Measurements from ENCODE around the gene TSHZ3. TPM values are rescaled to one million over a fixed set of nuclear protein-coding genes. Genes with fewer than 3 reads are reported as not detected.

Gene TSHZ3
- total RNA-seq, 1 experiment from 2014 or later: not detected

DNA sequence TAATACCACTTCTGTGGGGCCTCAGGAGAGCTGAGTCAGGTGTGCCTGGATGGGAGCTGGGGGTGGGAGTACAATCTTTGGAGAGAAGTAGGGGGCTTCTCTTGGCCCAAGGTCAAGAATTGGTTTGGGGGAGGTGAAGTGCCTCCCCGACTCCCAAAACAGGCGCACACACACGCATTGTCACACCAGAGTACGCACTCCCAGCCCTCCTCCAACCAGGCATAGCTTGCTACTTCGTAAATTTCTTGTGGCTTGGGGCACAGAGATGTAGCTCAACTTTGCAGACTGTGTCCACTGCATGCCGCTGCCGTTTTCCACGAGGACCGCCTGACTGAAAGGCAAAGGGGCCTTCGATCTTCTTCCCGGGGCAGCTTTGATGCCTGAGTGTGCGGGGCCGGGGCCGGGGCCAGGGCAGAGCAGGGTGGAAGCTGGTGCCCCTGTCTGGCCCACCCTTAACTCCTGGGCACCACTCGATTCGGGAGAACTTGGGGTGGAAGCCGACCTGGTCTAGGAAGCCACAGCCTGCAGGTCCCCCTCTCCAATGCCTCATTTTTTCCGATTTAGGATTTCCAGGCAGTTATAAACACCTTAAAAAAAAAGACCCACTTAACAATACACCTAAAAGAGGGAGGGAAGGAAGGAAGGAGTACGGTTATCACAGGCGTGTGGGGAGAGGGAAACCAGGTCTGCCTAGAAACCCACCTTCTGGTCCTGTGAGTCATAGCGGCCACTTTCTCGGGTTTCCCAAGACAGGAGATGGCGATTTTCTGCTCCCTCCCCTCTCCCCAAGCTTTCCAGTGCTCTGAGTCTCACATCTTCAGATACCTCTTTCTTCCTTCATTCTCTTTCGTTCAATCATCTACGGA, 5.8 kb upstream of the TSHZ3 start:
- Mint-ChIP-seq H3K27me3 (ENCODE audit: insufficient read depth, unreplicated experiment) (no peaks in the 10 kb centered on the region), H3K36me3 (ENCODE audit: insufficient read depth, unreplicated experiment) (peaks cover 6% of the 10 kb centered on the region), H3K9me3 (ENCODE audit: unreplicated experiment) (peaks cover 23% of the 10 kb centered on the region), H3K4me3 (ENCODE audit: unreplicated experiment) (no peak overlapping the region), H3K4me1 (ENCODE audit: insufficient read depth, unreplicated experiment) (no peaks in the 10 kb centered on the region), H3K27ac (ENCODE audit: low read depth, unreplicated experiment) (no peak overlapping the region)
- no peak for DNase-seq (ENCODE audit: unreplicated experiment)
- intact Hi-C loops (cut with micrococcal nuclease): no loop called here
- BruUV-seq (replicated peaks): no TSS peak
- TF ChIP-seq, protein P1, sequence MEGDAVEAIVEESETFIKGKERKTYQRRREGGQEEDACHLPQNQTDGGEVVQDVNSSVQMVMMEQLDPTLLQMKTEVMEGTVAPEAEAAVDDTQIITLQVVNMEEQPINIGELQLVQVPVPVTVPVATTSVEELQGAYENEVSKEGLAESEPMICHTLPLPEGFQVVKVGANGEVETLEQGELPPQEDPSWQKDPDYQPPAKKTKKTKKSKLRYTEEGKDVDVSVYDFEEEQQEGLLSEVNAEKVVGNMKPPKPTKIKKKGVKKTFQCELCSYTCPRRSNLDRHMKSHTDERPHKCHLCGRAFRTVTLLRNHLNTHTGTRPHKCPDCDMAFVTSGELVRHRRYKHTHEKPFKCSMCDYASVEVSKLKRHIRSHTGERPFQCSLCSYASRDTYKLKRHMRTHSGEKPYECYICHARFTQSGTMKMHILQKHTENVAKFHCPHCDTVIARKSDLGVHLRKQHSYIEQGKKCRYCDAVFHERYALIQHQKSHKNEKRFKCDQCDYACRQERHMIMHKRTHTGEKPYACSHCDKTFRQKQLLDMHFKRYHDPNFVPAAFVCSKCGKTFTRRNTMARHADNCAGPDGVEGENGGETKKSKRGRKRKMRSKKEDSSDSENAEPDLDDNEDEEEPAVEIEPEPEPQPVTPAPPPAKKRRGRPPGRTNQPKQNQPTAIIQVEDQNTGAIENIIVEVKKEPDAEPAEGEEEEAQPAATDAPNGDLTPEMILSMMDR (IDR thresholded peaks at IDR 0.05; ENCODE audit: unreplicated experiment): no peak
- CTCF ChIA-PET: no interaction called here
- POLR2A ChIA-PET: no interaction called here

DNA sequence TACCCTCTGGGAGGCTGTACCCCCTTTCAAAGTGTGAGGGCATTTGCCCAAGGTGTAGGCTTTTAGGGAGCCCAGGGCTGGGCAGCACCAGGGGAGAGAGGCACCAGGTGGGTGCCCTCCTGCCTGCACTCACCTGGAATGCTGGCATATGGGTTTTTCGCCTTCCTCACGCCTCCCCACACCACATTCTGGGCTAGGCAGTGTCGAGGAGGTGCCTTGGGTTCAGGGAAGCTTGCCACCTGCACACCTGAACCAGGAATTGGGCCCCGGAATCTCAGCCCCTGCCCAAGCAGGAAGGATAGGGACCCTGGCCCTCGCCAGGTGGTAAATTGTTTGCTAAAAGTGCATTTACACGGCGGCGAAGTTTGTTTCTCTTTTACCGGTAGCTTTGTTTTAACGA, 5.1 kb upstream of the TSHZ3 start:
- no peak for DNase-seq (ENCODE audit: unreplicated experiment)
- H3K9me3 Mint-ChIP-seq (ENCODE audit: unreplicated experiment): peaks cover 23% of the 10 kb centered on the region
- POLR2A ChIA-PET: no interaction called here
- BruUV-seq (replicated peaks): no TSS peak
- H3K36me3 Mint-ChIP-seq (ENCODE audit: insufficient read depth, unreplicated experiment): peaks cover 6% of the 10 kb centered on the region
- no peaks in the 10 kb centered on the region for H3K27me3 Mint-ChIP-seq (ENCODE audit: insufficient read depth, unreplicated experiment)
- intact Hi-C loops (cut with micrococcal nuclease): no loop called here
- CTCF ChIA-PET: no interaction called here
- TF ChIP-seq, protein P1 (IDR thresholded peaks at IDR 0.05; ENCODE audit: unreplicated experiment): no peak
- H3K4me1 Mint-ChIP-seq (ENCODE audit: insufficient read depth, unreplicated experiment): no peaks in the 10 kb centered on the region
- no peak overlapping the region for H3K27ac Mint-ChIP-seq (ENCODE audit: low read depth, unreplicated experiment)
- no peak overlapping the region for H3K4me3 Mint-ChIP-seq (ENCODE audit: unreplicated experiment)

DNA sequence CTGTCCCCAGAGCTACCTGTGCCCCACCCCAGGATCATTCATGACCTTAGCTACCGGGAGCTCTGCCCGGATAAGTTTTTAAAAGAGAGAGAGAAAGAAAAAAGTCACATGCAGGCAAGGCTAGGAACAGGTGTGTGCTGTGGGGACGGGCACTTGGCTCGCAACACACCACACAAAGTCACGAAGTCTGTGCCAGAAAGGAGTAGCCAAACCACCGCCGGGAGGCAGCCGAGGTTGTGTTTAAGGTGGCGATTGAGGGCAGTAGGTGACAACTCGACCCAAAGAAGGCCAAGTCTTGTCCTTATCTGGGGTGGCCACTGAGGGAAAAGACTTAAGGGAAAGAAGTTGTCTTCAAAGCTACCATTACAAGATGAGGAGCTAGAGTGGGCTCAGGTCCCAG, 4.6 kb upstream of the TSHZ3 start:
- Mint-ChIP-seq H3K36me3 (ENCODE audit: insufficient read depth, unreplicated experiment) (peaks cover 6% of the 10 kb centered on the region), H3K27ac (ENCODE audit: low read depth, unreplicated experiment) (no peak overlapping the region), H3K9me3 (ENCODE audit: unreplicated experiment) (peaks cover 23% of the 10 kb centered on the region), H3K4me1 (ENCODE audit: insufficient read depth, unreplicated experiment) (no peaks in the 10 kb centered on the region), H3K4me3 (ENCODE audit: unreplicated experiment) (no peak overlapping the region), H3K27me3 (ENCODE audit: insufficient read depth, unreplicated experiment) (no peaks in the 10 kb centered on the region)
- TF ChIP-seq, protein P1 (IDR thresholded peaks at IDR 0.05; ENCODE audit: unreplicated experiment): no peak
- no TSS peak for BruUV-seq (replicated peaks)
- intact Hi-C loops (cut with micrococcal nuclease): no loop called here
- ChIA-PET CTCF (no interaction called here), POLR2A (no interaction called here)
- DNase-seq (ENCODE audit: unreplicated experiment): no peak

DNA sequence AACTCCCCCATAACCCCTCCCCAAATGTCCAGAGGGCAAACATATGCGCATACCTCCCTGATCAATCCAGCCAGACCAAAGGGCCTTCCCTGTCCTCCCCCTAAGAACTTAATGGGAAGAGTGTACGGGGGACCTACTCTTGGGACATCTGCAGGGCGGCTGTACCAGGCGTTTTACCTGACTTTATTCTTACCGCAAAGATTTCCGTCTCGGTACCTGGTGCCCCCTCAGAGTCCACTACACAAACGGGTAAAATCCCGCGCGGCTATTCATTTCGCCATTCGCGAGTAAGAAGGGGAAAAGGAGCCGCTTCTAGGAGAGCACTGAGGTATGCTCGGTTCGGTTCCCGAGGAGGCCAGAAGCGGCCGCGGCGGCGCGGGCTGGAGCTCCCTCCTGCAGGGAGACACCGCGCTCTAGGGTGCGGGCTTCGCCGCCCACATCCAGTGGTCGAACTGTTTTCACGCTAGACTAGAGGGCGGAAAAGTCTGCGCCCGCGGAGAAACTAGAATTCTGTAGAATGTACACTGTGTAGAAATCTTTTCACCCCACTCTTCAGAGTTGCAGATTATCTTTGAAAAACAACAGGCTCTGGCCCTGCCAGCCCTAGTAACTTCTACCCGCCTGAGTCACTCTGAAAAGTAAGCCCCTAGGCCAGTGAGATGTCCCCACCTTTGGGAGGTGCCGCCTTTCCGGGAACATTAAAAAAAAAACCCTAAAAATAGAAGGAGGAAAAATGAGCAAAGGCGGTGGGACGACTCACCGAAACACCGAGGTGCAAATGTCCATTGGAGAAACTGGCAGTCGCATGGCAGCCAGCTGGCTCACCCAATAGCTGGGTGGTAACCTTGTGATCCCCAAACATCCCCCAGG, 3.8 kb upstream of the TSHZ3 start:
- ChIA-PET POLR2A (no interaction called here), CTCF (no interaction called here)
- Mint-ChIP-seq H3K27me3 (ENCODE audit: insufficient read depth, unreplicated experiment) (no peaks in the 10 kb centered on the region), H3K27ac (ENCODE audit: low read depth, unreplicated experiment) (no peak overlapping the region), H3K9me3 (ENCODE audit: unreplicated experiment) (peaks cover 23% of the 10 kb centered on the region), H3K36me3 (ENCODE audit: insufficient read depth, unreplicated experiment) (peaks cover 12% of the 10 kb centered on the region), H3K4me1 (ENCODE audit: insufficient read depth, unreplicated experiment) (no peaks in the 10 kb centered on the region), H3K4me3 (ENCODE audit: unreplicated experiment) (no peak overlapping the region)
- TF ChIP-seq, protein P1 (IDR thresholded peaks at IDR 0.05; ENCODE audit: unreplicated experiment): no peak
- DNase-seq (ENCODE audit: unreplicated experiment): no peak
- intact Hi-C loops (cut with micrococcal nuclease): no loop called here
- BruUV-seq (replicated peaks): no TSS peak

All from MCF 10A (cell line).